Upper lobe of left lung (tissue), 6 donors: ENCODE measurements around the gene TCF21. TPM values are rescaled to one million over a fixed set of nuclear protein-coding genes. Genes with fewer than 3 reads are reported as not detected.
"Not testable (repeated sequence)": the region's sequence is repeated elsewhere in the genome, so short reads cannot be mapped to it uniquely, and the experiment has no call there.

Experiments
- ATAC-seq, 2 donors: fragments of 200-7000 bp; cut with Tn5 transposase; one replicate each; pipeline ENCODE4 v1.9.1; 2022; ENCODE audit warnings: mild to moderate bottlenecking in 2 of 2, moderate library complexity in 2 of 2; ENCODE audit not compliant: low FRiP score in 2 of 2
- DNase-seq, 2 donors: peaks; one replicate each; pipeline ENCODE4 v3.0.0-alpha.2; 2019 to 2020
- H3K27ac ChIP-seq, 4 donors: fragments of 200-600 bp; sonication (generic); one replicate each; pipeline ENCODE4 v1.5.1; 2016 to 2019
- H3K27me3 ChIP-seq, 4 donors: fragments of 200-600 bp; sonication (generic); one replicate each; pipeline ENCODE4 v1.5.1; 2017 to 2019
- H3K36me3 ChIP-seq, 4 donors: fragments of 200-600 bp; sonication (generic); one replicate each; pipeline ENCODE4 v1.5.1; 2016 to 2019
- H3K4me1 ChIP-seq, 4 donors: fragments of 200-600 bp; sonication (generic); one replicate each; pipeline ENCODE4 v1.5.1; 2018 to 2019
- H3K4me3 ChIP-seq, 4 donors: fragments of 200-600 bp; sonication (generic); one replicate each; pipeline ENCODE4 v1.5.1; 2017 to 2019; ENCODE audit warnings: mild to moderate bottlenecking in 2 of 4, moderate library complexity in 1 of 4
- H3K9me3 ChIP-seq, 4 donors: fragments of 200-600 bp; sonication (generic); one replicate each; pipeline ENCODE4 v1.5.1; 2018 to 2019
- CTCF ChIP-seq, 6 experiments: fragments of 450-650 bp in 4 of 6; fragments of 200-600 bp in 2 of 6; sonication (generic) in 2 of 6; IDR thresholded peaks; one replicate each; pipeline ENCODE4 v1.5.1; 2016 to 2019; ENCODE audit warnings: antibody characterized with exemption in 6 of 6
- EP300 ChIP-seq, 4 donors: sonication (generic); formaldehyde crosslinking; IDR thresholded peaks; one replicate each; pipeline ENCODE4 v1.5.1; 2017; ENCODE audit warnings: antibody characterized with exemption in 4 of 4, control low read depth in 2 of 4
- POLR2A ChIP-seq, 4 donors: fragments of 450-650 bp; IDR thresholded peaks; one replicate each; pipeline ENCODE4 v1.5.1; 2016 to 2017; ENCODE audit warnings: antibody characterized with exemption in 4 of 4, mild to moderate bottlenecking in 2 of 4
- POLR2AphosphoS5 ChIP-seq, 2 donors: sonication (generic); formaldehyde crosslinking; IDR thresholded peaks; one replicate each; pipeline ENCODE4 v1.5.1; 2017; ENCODE audit warnings: antibody characterized with exemption in 2 of 2
- WGBS, 2 donors: methylation state at CpG; one replicate each; pipeline ENCODE4 v1.1.5; 2017 to 2018; 5-methylcytosine and 5-hydroxymethylcytosine counted together
- total RNA-seq, 6 donors: library from RNA; depleted of rRNA in 4 of 6; stranded (reverse); fragments of >200 nt in 4 of 6; gene quantifications; one replicate each; pipeline versions ENCODE4 v1.1.0 to v1.2.1, GENCODE V29; 2016 to 2021
- donor health status: DM: no; HTN: no; CAD: no; lungs with moderate emphysema.
- donor health status: DM: no; HTN: yes; CAD: no; lungs with severe emphysema.

Gene TCF21
- total RNA-seq, 6 donors from 2014 or later, result 13.8 to 68.6 (median 30.2) TPM

- DNase-seq, result no peak
- Histone ChIP-seq H3K36me3 (no peaks in the 10 kb centered on the region), H3K27me3 (peaks cover 0 to 16% (median 6%) of the 10 kb centered on the region in 4 donors), H3K9me3 (peaks cover 0 to 10% (median 6%) of the 10 kb centered on the region in 4 donors), H3K4me1 (peaks cover 0 to 4% (median 0%) of the 10 kb centered on the region in 4 donors), H3K27ac (no peak overlapping the region), H3K4me3 (no peak overlapping the region)
- TF ChIP-seq POLR2AphosphoS5 (IDR thresholded peaks at IDR 0.05) (no peak), CTCF (IDR thresholded peaks at IDR 0.05) (no peak), EP300 (IDR thresholded peaks at IDR 0.05) (no peak), POLR2A (IDR thresholded peaks at IDR 0.05) (no peak)
- ATAC-seq, result no peak
These were observed 31.2 kb upstream of the TCF21 start for GRCh38 chr6:133857696-133858095.

GRCh38 chr6:133861337-133861736 is 27.6 kb upstream of the TCF21 start:
- 64 to 72% methylated on average over 2 of the region's 2 CpGs for WGBS, 2 donors
- H3K9me3 ChIP-seq, result peaks cover 0 to 21% (median 14%) of the 10 kb centered on the region in 4 donors
- H3K4me3 ChIP-seq, result not testable (repeated sequence)

DNA sequence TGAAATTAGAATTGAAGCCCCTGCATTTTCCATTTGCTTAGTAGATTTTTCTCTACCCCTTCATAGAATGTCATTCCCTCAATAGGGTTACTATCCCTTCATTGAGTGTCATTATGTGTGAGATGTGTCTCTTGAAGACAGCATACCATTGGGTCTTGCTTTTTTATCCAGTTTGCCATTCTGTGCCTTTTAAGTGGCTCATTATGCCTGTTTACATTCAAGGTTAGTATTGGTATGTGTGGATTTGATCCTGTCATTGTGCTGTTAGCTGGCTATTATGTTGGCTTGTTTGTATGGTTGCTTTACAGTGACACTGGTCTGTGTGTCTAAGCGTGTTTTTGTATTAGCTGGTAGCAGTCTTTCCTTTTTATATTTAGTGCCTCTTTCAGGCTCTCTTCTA is 25.7 kb upstream of the TCF21 start:
- WGBS, 2 donors, result 87 to 90% methylated on average over 1 of the region's 1 CpG
- no peak for DNase-seq
- no peak overlapping the region for H3K27ac ChIP-seq
- no peak for ATAC-seq
- H3K9me3 ChIP-seq, result peaks cover 0 to 21% (median 14%) of the 10 kb centered on the region in 4 donors
- H3K4me3 ChIP-seq, result no peak overlapping the region
- H3K27me3 ChIP-seq, result no peaks in the 10 kb centered on the region
- H3K36me3 ChIP-seq, result no peaks in the 10 kb centered on the region
- H3K4me1 ChIP-seq, result no peaks in the 10 kb centered on the region
- TF ChIP-seq POLR2A (IDR thresholded peaks at IDR 0.05) (no peak), POLR2AphosphoS5 (IDR thresholded peaks at IDR 0.05) (no peak), CTCF (IDR thresholded peaks at IDR 0.05) (no peak), EP300 (IDR thresholded peaks at IDR 0.05) (no peak)

More at GRCh38 chr6:133861337-133861736, 27.6 kb upstream of the TCF21 start:
- ATAC-seq, H3K27ac ChIP-seq, H3K27me3 ChIP-seq, H3K4me1 ChIP-seq, H3K36me3 ChIP-seq, DNase-seq: not testable (repeated sequence)

DNA sequence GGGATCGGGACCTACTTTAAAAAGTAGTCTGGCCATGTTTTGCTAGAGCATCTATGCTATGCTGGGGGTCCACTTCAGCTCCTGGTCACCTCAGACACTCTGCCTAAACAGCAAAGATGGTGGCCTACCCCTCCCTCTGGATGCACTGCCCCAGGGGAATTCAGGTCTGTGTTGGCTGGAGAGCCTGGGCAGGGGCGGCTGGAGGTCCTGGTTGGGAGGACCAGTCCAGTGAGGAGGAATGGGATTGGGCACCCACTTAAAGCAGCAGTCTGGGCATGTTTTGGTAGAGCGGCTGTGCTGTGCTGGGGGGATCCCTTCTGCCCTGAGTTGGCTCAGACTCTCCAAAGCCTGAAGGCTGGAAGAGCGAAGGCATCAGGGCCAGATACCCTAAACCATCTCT is 23.2 kb upstream of the TCF21 start:
- Histone ChIP-seq H3K27me3 (no peaks in the 10 kb centered on the region), H3K4me3 (no peak overlapping the region), H3K9me3 (peaks cover 0 to 18% (median 13%) of the 10 kb centered on the region in 4 donors), H3K36me3 (no peaks in the 10 kb centered on the region), H3K27ac (no peak overlapping the region), H3K4me1 (no peaks in the 10 kb centered on the region)
- DNase-seq, result no peak
- no peak for TF ChIP-seq EP300 (IDR thresholded peaks at IDR 0.05)
- TF ChIP-seq POLR2A (IDR thresholded peaks at IDR 0.05), result no peak
- TF ChIP-seq CTCF (IDR thresholded peaks at IDR 0.05), result no peak
- TF ChIP-seq POLR2AphosphoS5 (IDR thresholded peaks at IDR 0.05), result no peak
- peak in 1 of 2 donors; percentile 34 for ATAC-seq
- WGBS, 2 donors, result 84 to 94% methylated on average over 3 to 4 of the region's 4 CpGs

DNA sequence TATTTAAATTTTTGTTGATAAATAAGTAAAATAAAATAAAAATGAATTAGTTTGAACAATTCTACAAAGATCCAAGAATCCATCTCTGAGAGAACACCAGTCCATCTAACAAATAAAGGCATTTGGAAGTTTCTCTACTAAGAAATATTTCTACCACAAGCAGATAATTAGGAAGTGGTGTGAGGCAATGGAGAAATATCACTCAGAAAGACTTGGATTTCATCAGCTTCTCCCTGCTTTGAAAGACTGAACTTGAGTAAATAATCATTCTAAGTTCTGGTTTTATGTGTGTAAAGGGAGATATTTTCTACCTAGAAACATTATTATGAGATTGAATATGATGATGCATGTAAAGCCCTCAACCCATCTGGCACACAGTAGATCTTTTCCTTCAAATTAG is 17.8 kb upstream of the TCF21 start:
- H3K27me3 ChIP-seq, result no peaks in the 10 kb centered on the region
- no peaks in the 10 kb centered on the region for H3K4me1 ChIP-seq
- no peaks in the 10 kb centered on the region for H3K36me3 ChIP-seq
- no peak overlapping the region for H3K27ac ChIP-seq
- no peak overlapping the region for H3K4me3 ChIP-seq
- no peak for TF ChIP-seq CTCF (IDR thresholded peaks at IDR 0.05)
- no peak for TF ChIP-seq EP300 (IDR thresholded peaks at IDR 0.05)
- TF ChIP-seq POLR2A (IDR thresholded peaks at IDR 0.05), result no peak
- no peak for ATAC-seq
- H3K9me3 ChIP-seq, result no peaks in the 10 kb centered on the region
- no peak for DNase-seq
